NCI-H345 treated with DMSO at 0.1 percent for 48 hours (cell line): ENCODE measurements around the gene MSRB2.
"Not testable (repeated sequence)": the region's sequence is repeated elsewhere in the genome, so short reads cannot be mapped to it uniquely, and the experiment has no call there.

Source experiments
- DNase-seq: peaks from one replicate; lab custom pipeline; 2025; ENCODE audit not compliant: unreplicated experiment; lab: John Stamatoyannopoulos, UW

The MSRB2 gene

DNA sequence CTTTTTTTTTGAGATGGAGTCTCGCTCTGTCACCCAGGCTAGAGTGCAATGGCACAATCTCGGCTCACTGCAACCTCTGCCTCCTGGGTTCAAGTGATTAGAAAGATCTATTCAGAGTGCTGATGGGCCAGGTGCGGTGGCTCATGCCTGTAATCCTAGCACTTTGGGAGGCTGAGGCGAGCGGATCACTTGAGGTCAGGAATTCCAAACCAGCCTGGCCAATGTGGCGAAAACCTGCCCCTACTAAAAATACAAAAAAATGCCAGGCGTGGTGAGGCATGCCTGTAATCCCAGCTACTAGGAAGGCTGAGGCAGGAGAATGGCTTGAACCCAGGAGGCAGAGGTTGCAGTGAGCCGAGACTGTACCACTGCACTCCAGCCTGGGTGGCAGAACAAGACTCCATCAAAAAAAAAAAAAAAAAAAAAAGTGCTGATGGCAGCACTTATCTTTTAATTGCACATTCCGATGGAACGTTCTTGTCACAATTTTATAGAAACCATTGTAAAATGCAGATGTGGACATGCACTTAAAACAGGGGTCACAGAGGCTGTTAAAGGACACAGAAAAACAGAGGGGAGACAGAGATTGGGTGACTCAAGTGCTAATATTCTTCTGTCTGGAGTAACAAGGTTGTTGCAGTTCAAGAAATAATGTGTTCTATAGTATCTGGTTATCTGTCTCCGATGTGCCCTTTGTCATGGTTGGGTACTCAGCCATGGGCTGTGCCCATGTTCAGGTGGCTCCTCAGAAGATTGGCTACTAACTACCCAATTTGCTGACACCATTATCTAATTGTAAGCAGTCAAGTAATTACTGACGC is 25.1 kb upstream of the MSRB2 start:
- DNase-seq, result not testable (repeated sequence)

DNA sequence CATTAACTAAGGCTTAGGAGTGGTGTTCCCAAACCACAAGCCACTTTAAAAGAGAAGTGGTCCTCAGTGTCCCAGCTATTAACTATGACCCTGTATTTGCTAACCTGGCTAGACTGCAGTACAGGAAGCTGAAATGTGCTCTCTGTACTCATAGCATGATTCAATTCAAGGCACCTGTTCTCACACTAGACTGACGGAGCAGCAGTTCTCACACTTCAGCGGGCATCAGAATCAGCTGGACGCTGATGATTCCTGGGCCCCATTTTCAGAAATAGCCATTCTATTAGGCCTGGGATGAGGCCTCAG is 24.5 kb upstream of the MSRB2 start:
- no peak for DNase-seq

DNA sequence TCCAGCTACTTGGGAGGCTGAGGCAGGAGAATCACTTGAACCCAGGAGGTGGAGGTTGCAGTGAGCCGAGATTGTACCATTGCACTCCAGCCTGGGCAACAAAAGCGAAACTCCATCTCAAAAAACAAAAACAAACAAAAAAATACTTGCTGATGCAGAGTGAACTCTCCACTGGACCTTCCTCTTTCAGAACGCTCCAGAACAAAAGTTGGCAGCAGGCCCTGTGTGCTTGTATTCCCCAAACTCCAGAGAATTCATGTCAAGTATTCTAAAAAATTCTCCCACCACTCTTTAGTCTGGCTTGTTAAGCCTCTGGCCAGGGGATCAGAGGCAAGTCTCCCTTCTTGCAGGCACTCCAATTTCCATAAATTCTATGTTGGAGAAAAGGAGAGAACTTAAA is 22.8 kb upstream of the MSRB2 start:
- not testable (repeated sequence) for DNase-seq

DNA sequence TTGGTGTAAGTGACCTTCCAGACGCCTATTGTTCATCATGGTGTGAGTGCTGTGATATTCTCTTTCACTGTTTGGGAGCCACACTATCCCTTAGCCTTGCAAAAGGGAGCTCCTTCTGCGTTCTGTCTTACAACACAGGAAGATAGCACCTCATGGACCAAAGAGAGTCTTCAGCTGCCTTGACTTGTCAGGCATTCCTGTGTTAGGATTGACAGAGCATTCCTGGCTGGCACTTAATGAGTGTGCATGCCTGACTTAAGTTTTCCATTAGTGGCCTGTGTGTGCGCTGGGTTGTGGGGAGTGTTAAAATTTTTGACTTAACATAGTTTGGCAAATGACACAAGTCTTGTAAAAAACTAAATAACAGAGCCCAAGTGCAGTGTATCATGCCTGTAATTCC is 21.9 kb upstream of the MSRB2 start:
- no peak for DNase-seq

DNA sequence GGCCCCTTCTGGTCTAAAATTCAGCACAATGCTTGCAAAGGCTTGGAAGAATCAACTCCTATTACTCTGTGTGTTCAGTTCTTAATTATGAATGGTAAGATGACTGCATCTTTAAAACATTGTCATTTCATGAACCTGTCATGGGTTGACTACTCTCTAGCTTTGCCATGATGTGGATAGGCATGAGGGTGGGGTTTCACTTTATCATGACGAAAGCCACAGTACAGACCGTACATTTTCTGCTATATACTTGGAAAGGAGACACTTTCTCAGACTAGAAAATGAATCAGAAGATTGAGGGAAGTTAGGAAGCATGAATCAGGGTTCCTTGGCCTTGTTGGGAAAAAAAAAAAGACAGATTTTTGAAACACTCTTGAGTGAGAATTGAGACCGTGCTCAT is 19.7 kb upstream of the MSRB2 start:
- no peak for DNase-seq

DNA sequence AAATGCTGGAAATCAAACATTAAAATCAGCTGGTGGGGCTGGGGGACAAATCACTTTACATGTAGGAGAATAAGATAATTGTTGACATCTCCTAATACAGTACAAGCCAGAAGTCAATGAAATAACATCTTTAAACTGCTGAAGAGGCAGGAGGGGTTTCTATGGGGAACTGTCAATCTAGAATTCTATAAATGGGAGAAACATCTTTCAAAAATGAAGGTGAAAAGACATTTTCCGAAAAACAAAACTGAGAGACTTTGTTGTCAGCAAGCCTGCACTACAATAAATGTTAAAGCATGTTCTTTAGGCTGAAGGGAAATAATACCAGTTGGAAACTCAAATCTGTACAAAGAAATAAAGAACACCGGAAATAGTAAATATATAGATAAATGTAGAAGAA is 17.3 kb upstream of the MSRB2 start:
- no peak for DNase-seq

DNA sequence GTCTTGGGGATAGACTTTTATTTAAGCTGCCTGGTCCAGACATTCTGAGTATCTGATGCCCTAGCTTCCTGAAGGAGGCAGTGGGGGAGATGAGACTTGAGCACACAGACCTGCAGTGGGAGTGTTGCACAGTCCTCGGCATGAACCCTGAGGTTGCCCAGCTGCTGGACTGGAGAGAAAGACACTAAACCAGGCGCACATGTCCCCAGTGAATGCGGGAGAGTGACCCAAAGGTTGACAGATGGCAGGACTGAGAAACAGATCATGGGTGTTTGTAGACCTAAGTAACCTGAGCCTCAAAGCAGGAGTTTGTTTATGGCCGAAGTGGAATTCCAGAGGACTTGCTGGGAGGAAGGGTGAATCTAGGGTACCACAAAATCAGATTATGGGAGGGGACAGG is 15.7 kb upstream of the MSRB2 start:
- no peak for DNase-seq

DNA sequence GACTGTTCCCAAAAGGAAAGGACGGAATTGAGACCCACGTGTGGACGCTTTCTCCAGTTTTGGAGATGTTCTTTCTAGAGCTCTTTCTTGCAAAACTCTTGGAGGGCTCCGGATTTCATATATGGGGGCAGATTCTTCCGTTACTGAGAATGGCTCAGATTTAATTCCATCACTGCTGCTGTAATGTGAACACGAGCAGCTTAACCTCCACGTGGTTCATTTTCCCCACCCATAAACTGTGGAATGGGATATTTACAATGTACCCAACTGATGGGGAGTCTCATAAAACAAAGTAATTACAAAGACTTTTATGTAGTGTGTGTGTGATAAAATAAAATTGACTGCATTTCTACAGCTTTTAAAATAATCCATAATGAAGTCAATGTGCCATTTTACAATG is 15.1 kb upstream of the MSRB2 start:
- no peak for DNase-seq

DNA sequence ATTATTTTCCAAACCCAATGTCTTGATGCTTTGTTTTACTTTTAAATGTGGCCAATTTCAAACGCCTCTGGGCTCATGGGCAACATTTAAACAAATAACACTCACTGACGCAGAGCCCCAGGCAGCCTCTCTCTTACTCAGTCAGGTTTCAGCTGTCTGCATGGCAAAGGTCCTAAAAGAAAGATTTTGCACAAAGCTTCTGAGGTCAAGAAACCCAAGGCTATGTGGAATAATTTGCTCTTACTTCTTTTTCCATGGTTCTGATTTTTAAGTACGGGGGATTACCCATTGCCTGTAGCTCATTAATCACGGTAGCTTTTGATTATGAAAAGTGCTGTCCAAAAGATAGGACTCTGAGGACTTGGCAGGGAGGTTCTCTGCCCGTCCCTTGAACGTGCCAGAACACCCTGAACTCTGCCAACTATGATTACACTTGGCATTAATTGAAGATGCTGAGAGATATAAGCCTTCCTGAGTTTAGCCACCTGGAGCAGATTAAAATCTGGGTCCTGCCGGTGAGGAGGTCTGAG is 14.1 kb upstream of the MSRB2 start:
- DNase-seq, result no peak

DNA sequence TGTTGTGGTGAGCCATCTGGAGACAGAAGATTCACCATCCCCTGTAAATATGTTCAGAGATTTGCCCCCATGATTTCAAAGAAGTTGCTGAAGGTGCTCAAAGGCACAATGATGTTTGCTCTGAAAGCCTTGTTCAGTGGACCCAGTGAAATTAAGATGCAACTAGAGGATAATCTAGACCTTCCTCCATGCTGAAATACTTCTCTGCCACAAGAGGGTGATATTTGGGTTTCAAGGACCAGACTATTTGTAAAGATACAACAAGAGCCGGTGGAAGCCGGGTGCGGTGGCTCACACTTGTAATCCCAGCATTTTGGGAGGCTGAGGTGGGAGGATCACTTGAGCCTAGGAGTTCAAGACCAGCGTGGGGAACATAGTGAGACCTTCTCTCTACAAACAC is 13.5 kb upstream of the MSRB2 start:
- DNase-seq, result no peak

DNA sequence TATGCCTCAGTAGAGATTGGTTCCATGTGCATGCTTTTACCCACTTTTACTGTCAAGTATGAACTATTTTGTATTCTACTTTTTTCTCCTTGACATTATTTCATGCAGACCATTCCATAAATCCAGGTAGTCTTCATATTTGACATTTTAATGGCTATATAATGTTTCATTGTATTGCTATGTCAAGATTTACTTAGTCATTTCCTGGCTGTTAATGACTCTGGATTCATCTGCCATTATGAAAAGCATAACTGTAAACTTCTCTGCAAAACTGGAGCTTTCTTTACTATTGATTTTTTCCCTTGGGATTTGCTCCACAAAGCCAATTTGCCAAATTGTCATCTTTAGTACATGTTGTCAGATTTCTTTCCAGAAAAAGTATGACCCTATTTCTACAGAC is 6.8 kb upstream of the MSRB2 start:
- DNase-seq, result no peak

DNA sequence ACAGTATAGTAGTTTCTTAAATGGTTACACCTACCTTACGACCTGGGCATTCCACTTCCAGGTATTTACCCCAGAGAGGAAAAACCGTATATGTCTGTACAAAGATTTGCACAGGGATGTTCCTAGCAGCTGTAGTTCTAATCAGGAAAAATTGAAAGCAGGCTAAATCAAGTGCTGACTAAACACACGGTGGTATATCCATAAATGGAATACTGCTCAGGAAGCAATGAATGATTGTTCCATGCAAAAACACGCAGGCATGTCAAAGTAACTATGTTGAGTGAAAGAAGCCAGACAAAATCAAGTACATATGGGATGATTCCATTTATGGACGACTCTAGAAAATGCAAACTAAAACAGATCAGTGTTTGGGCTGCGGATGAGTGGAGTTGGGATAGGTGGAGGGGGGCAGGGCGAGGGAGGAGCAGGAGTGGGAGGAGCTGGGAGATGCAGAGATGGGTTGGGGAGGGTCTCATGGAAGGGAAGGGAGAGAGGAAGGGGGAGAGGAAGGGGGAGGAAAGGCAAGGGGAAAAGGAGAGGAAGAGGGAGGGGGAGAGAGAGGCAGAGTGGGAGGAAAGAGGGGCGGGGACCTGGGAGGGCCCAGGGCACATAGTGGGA is 484 bp upstream of the MSRB2 start:
- DNase-seq, result no peak

DNA sequence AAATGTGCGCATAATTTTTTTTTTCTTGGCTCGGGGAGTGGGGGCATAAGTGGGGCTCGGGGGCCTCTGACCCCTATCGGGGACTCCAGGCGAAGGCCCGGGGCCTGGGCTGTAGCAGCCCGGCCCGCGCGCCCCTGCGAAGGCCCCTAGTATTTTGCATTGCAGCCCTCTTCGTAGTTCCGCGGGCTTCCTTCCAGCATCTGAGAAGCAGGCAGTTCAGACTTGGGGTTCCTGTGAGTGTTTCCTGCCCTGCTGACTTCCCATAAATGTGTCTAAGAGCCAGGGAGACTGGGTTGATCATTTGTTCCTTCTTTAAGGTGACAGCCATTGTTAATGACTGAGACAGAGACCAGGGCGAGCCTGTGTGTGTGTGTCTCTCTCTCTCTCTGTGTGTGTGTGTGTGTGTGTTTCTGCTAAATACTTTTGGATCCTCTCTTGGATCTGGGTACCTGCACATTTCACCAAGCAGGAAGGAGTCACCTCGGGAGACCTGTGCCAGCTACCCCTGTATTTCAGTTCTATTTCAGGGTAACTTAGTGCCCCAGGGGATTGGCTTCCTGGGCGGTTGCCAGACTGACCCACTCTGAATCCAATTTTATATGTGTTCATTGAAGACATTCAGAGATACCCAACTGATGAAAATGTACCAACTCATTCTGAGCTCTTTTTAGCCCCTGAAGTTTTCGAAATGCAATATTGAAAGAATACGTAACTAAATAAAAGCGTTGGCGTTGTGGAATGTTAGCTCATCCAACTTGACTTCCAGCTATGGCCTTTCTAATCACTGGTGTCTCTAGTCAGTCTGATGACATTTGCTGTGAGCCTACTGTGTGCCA is 805 bp downstream of the MSRB2 start:
- DNase-seq, result no peak

DNA sequence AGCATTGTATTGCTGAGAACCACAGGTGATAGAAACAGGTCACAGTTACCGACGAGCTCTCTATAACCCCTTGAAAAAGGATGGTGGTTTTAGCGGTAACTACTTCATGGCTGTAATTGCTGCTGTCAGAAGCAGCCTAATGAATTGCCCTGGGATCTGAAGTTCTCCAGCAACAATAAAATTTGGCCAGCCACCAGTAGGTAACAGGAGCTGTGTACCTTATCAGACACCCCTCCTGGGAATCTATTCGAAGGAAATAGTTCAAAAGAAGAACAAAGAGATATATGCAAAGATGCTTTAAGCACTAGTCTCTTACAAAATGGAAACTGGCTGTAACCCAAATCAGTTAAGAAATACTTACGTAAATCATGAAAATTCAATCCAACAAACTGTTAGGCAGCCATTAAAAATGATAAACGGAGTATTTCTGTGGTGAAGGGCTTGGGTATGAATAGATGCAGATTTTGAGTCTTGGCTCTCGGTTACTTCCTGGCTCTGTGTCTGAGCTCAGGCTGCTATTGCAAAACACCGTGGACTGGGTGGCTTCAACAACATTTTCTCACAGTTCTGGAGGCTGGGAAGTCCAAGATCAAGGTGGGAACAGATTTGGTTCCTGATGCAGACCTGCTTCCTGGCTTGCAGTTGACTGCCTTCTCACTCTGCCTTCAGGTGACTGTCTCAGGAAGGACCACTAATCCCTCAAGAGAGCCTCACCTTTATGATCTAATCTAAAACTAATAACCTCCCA is 1.6 kb downstream of the MSRB2 start:
- DNase-seq, result no peak

DNA sequence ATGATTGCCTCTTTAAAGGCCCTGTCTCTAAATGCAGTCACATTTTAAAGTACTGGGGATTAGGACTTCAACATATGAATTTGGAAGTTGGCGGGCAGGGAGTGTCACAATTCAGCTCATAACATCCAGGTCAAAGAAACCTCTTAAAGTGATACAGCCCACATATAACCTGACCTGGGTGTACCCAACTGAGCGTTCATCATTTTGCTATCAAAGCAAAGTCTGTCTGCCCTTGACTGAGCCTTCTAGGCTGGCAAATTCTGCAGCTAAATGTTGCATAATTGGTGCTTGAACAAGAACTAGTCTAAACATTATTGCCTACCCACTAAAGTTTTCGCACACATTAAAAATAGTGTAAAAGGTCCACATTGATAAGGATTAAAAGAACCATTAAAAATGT is 3.7 kb downstream of the MSRB2 start:
- no peak for DNase-seq

DNA sequence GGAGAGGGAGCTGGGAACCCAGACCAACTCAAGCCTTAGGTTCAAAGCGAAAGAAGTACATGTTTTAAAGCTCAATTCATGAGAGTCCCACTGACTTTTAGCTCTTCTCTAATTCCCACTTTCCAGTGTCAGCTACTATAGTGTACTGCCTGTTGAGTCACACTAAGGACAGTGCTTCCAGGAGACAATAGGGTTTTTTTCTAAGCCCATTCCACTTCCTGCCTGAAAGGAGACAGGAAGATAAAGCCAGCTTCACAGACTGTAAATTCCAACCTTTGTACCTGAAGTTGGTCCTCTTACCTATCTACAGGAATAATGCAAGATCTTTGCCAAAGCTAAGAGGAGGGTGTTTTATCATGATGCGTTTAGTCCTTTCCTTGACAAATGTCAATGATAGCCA is 4.4 kb downstream of the MSRB2 start:
- DNase-seq, result no peak

DNA sequence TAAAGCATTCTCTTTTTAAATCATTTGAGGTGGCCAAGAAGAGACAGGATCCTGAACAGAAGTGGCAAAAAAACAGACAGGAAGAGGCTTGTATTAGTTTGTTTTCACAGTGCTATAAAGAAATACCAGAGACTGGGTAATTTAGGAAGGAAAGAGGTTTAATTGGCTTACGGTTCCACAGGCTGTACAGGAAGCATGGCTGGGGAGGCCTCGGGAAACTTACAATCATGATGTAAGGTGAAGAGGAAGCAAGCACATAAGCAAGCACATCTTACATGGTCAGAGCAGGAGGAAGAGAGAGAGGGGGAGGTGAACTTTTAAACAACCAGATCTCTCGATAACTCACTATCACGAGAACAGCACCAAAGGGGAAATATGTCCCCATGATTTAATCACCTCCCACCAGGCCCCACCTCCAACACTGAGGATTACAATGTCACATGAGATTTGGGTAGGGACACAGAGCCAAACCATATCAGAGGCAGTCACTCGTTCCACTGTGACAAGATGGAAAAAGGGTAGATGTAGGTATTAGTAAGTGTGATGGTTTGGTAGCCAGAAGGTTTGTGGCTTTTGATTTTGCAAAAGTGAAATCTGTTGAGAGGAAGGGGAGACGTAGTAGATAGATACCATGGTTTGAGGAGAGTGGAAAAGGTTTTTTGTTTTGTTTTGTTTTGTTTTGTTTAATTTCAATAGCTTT is 5.1 kb downstream of the MSRB2 start:
- no peak for DNase-seq

DNA sequence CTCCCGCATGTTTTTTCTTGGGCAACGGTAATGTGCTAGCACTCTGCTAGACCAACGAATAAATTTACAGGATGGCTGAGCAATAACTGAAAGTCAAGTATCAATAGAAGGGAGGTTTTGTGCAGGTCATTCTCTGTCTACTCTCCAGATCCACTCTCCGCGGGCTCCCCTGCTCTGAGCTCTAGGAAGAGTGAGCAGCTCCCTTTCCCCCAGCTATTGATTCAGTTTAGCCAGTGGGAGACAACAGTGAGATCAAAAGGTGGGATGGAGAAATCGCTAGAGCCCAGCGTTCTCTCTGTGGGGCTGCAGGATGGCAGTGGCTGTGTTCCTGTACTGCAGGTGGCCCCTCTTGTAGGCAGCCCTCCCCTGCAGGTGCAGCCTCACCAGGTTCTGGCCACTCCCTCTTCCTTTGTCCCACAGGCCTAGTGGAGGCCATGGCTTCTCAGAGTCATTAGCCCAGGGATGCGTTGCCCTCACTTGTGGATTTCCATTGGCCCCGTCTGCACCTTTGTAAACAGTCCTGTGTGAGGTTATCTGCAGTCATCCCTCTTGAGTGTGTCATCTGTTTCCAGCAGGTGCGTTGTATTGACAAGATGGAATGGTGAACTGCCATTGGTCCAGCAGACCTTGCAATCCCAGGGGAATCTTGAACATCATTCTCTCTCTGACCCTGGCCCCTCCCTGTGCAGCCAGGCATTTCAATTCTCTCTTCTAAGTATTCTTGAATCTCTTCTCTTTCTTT is 11.1 kb downstream of the MSRB2 start:
- DNase-seq, result peak; percentile 89

DNA sequence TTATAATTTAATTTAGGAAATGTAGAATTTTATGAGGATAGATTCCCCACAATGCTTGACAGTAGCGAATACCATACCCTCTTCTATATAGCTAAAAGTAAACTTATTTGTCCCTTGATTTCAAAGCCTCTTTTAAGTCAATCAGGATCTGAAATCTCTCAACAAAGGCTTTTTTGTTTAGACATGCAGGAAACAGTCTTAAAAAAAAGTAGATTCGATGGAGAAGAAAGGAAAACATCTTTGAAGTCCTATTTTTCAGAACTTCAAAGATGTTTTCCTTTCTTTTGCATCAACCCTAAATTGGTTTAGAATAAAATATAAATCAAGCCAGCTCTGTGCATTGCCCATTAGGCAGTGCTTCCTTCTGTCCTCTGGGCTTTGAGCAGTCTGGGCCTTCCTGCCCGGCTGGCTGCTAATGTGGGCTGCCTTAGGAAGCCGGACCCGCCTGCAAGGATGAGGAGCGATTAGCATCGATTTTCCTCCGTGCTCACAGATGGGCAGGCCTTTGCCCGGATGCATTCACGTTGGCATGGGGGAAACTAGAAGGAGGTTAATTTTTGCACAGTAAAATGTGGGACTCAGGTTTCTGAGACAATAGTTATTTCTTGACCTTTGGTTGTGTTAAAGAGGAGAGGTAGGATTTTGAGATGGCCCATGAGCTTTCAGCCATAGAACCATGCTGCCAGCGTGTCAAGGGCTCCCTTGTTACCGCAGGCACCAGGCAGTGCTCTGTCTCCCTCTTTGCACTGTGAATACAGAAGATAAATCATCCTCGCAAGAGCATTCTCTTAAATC is 15.5 kb downstream of the MSRB2 start:
- DNase-seq, result no peak
